IMR-90 (cell line): ENCODE results near the gene TRIP4. TPM values are rescaled to one million over a fixed set of nuclear protein-coding genes. Genes with fewer than 3 reads are reported as not detected.

ENCODE experiments used
- ATAC-seq: fragments of 200-7000 bp; cut with Tn5 transposase; 2 replicates; pipeline ENCODE4 v1.9.1; 2020; ENCODE audit warnings: low read depth, mild to moderate bottlenecking, moderate library complexity
- BruUV-seq: library from RNA; stranded (reverse); fragments of 400-500 nt; replicated peaks from 2 replicates; lab custom pipeline; 2021; lab: Mats Ljungman, UMichigan
- CTCF ChIA-PET: fragments of 300-600 bp; formaldehyde crosslinking; extraction: SDS; loops from one replicate; lab custom pipeline; 2021; ENCODE audit warnings: antibody characterized with exemption; lab: Yijun Ruan, JAX
- POLR2A ChIA-PET: fragments of 300-600 bp; sonication (Branson Sonifier 250); formaldehyde crosslinking; loops from one replicate; lab custom pipeline; 2022; ENCODE audit warnings: antibody characterized with exemption; ENCODE audit not compliant: unreplicated experiment; lab: Charles Lee
- DNase-seq: peaks from one replicate; pipeline ENCODE4 v3.0.0; 2013
- H2AFZ ChIP-seq: replicated peaks from 2 replicates; pipeline ENCODE3; 2013; ENCODE audit warnings: low read length, mild to moderate bottlenecking; ENCODE audit not compliant: poor library complexity
- H2AK5ac ChIP-seq: 2 replicates; pipeline ENCODE4 v1.6.1; 2013; ENCODE audit warnings: low read depth, low read length, inconsistent platforms
- H2AK9ac ChIP-seq: replicated peaks from 2 replicates; pipeline ENCODE3; 2013; ENCODE audit warnings: mild to moderate bottlenecking, low read depth, low read length, moderate library complexity; ENCODE audit not compliant: poor library complexity
- H2BK120ac ChIP-seq: 2 replicates; pipeline ENCODE4 v1.6.1; 2013; ENCODE audit warnings: low read depth, low read length, inconsistent platforms
- H2BK15ac ChIP-seq: 3 replicates; pipeline ENCODE4 v1.6.1; 2013; ENCODE audit warnings: low read depth, low read length, inconsistent platforms
- H2BK20ac ChIP-seq: 2 replicates; pipeline ENCODE4 v1.6.1; 2013; ENCODE audit warnings: low read depth, mild to moderate bottlenecking, inconsistent platforms, low read length, moderate library complexity
- H2BK5ac ChIP-seq: 2 replicates; pipeline ENCODE4 v1.6.1; 2013; ENCODE audit warnings: mild to moderate bottlenecking, low read depth, low read length, inconsistent platforms; ENCODE audit not compliant: poor library complexity, severe bottlenecking
- H3K14ac ChIP-seq: replicated peaks from 2 replicates; pipeline ENCODE4 v1.6.1; 2013; ENCODE audit warnings: low read depth, low read length, inconsistent platforms
- H3K18ac ChIP-seq: 2 replicates; pipeline ENCODE4 v1.6.1; 2013; ENCODE audit warnings: low read depth, low read length, control low read depth
- H3K23ac ChIP-seq: 2 replicates; pipeline ENCODE4 v1.6.1; 2013; ENCODE audit warnings: low read depth, low read length, inconsistent platforms
- H3K27ac ChIP-seq: 2 replicates; pipeline ENCODE4 v1.5.1; 2013; ENCODE audit warnings: mild to moderate bottlenecking, control low read depth, low read length; ENCODE audit not compliant: insufficient read depth
- H3K27me3 ChIP-seq: 2 replicates; pipeline ENCODE4 v1.6.1; 2013; ENCODE audit warnings: low read length; ENCODE audit not compliant: control insufficient read depth, insufficient read depth
- H3K36me3 ChIP-seq: 2 replicates; pipeline ENCODE4 v1.6.1; 2013; ENCODE audit warnings: low read length, mixed read lengths; ENCODE audit not compliant: control insufficient read depth, insufficient read depth
- H3K4ac ChIP-seq: 2 replicates; pipeline ENCODE4 v1.6.1; 2013; ENCODE audit warnings: low read depth, low read length, inconsistent platforms
- H3K4me1 ChIP-seq: 2 replicates; pipeline ENCODE4 v1.6.1; 2013; ENCODE audit warnings: low read length, mixed read lengths; ENCODE audit not compliant: control insufficient read depth, insufficient read depth
- H3K4me2 ChIP-seq: 2 replicates; pipeline ENCODE4 v1.6.1; 2013; ENCODE audit warnings: low read depth, mild to moderate bottlenecking, control low read depth, low read length, moderate library complexity
- H3K4me3 ChIP-seq: 2 replicates; pipeline ENCODE4 v1.5.1; 2013; ENCODE audit warnings: low read depth, mild to moderate bottlenecking, control low read depth, low read length, moderate library complexity; ENCODE audit not compliant: insufficient read depth
- H3K56ac ChIP-seq: 2 replicates; pipeline ENCODE4 v1.6.1; 2013; ENCODE audit warnings: low read length, inconsistent platforms; ENCODE audit not compliant: insufficient read depth; ENCODE audit errors: extremely low read depth
- H3K79me1 ChIP-seq, 2 experiments: 2 replicates each; pipeline ENCODE4 v1.6.1; 2013; ENCODE audit warnings: low read length in 2 of 2, inconsistent platforms in 1 of 2, low read depth in 1 of 2
- H3K9ac ChIP-seq: 2 replicates; pipeline ENCODE4 v1.6.1; 2013; ENCODE audit warnings: low read depth, low read length, control low read depth
- H3K9me1 ChIP-seq: 2 replicates; pipeline ENCODE4 v1.6.1; 2013; ENCODE audit warnings: low read length, inconsistent platforms; ENCODE audit not compliant: insufficient read depth
- H3K9me3 ChIP-seq: 2 replicates; pipeline ENCODE4 v1.6.1; 2013; ENCODE audit warnings: low read length; ENCODE audit not compliant: control insufficient read depth, insufficient read depth
- H4K20me1 ChIP-seq: 2 replicates; pipeline ENCODE4 v1.6.1; 2013; ENCODE audit warnings: low read length, inconsistent platforms; ENCODE audit not compliant: insufficient read depth
- H4K5ac ChIP-seq: 2 replicates; pipeline ENCODE4 v1.6.1; 2013; ENCODE audit warnings: mild to moderate bottlenecking, low read depth, low read length, control low read depth
- H4K8ac ChIP-seq, 2 experiments: 2 replicates each; pipeline ENCODE4 v1.6.1; 2013; ENCODE audit warnings: low read depth in 2 of 2, low read length in 2 of 2, control low read depth in 1 of 2, inconsistent platforms in 1 of 2
- H4K91ac ChIP-seq: 2 replicates; pipeline ENCODE4 v1.6.1; 2013; ENCODE audit warnings: low read depth, low read length, inconsistent platforms; ENCODE audit not compliant: insufficient read depth
- BHLHE40 ChIP-seq: fragments of 150-350 bp; IDR thresholded peaks from 2 replicates; pipeline ENCODE4 v1.6.1; 2016; ENCODE audit warnings: mild to moderate bottlenecking, low read depth, low read length
- CEBPB ChIP-seq: IDR thresholded peaks from 2 replicates; pipeline ENCODE4 v1.6.1; 2012; ENCODE audit warnings: low read depth, low read length, improper control_type of control experiment
- CHD1 ChIP-seq: IDR thresholded peaks from 2 replicates; pipeline ENCODE4 v1.6.1; 2012; ENCODE audit warnings: low read depth, low read length, improper control_type of control experiment
- ELK1 ChIP-seq: fragments of 150-350 bp; IDR thresholded peaks from 2 replicates; pipeline ENCODE4 v1.6.1; 2016; ENCODE audit warnings: low read depth, mild to moderate bottlenecking, low read length, moderate library complexity, borderline replicate concordance
- MXI1 ChIP-seq: IDR thresholded peaks from 2 replicates; pipeline ENCODE4 v1.6.1; 2012; ENCODE audit warnings: low read depth, mild to moderate bottlenecking, low read length, moderate library complexity, borderline replicate concordance
- SMC3 ChIP-seq: fragments of 150-350 bp; IDR thresholded peaks from 2 replicates; pipeline ENCODE4 v1.6.1; 2016; ENCODE audit warnings: low read depth, mild to moderate bottlenecking, antibody characterized with exemption, low read length, moderate library complexity
- USF2 ChIP-seq: fragments of 150-350 bp; IDR thresholded peaks from 2 replicates; pipeline ENCODE4 v1.6.1; 2017; ENCODE audit warnings: mild to moderate bottlenecking, antibody characterized with exemption, low read length, low read depth
- WGBS, 2 experiments: methylation state at CpG; one replicate each; pipeline versions ENCODE4 v1.1.5 to v1.1.7; 2013; ENCODE audit warnings: missing lambda C conversion rate in 2 of 2; ENCODE audit not compliant: insufficient read length in 1 of 2; ENCODE audit errors: extremely low coverage in 2 of 2; 5-methylcytosine and 5-hydroxymethylcytosine counted together
- dilution Hi-C: fragments of 300-500 bp; cut with HindIII; formaldehyde crosslinking; loops from one replicate; pipeline ENCODE4 v1.14.3; 2018; ENCODE audit warnings: low sequenced_read_pairs; ENCODE audit not compliant: unreplicated experiment
- in situ Hi-C: fragments of 300-500 bp; cut with MboI; formaldehyde crosslinking; loops from 3 replicates; pipeline ENCODE4 v1.14.3; 2019; ENCODE audit warnings: low sequenced_read_pairs, inconsistent platforms, mixed read lengths
- intact Hi-C: fragments of 100-400 bp; cut with micrococcal nuclease; formaldehyde crosslinking; loops from 2 replicates; pipeline ENCODE4 v1.10.0; 2022
- polyA plus RNA-seq, 3 experiments: library from polyadenylated mRNA; depleted of rRNA; stranded (reverse); fragments of >200 nt; gene quantifications; 2 replicates each; pipeline ENCODE4 v1.2.3, GENCODE V29; 2012; ENCODE audit warnings: low replicate concordance in 1 of 3
- total RNA-seq: library from RNA; depleted of rRNA; stranded (reverse); fragments of >200 nt; gene quantifications from 2 replicates; pipeline ENCODE4 v1.2.3, GENCODE V29; 2012

Gene TRIP4
- total and polyA plus RNA-seq, 2 of the 4 experiments (the other 2 are of a cell fraction): 13.1 to 19.4 TPM

GRCh38 chr15:64361259-64361658, 26.4 kb upstream of the TRIP4 start:
- Histone ChIP-seq H3K9me1 (no peaks in the 10 kb centered on the region), H3K4ac (no peak overlapping the region), H2AFZ (no peak overlapping the region), H4K91ac (no peak overlapping the region), H3K14ac (no peak overlapping the region), H4K8ac (no peak overlapping the region), H2AK5ac (no peak overlapping the region), H2BK5ac (no peak overlapping the region), H4K5ac (no peak overlapping the region), H3K36me3 (peaks cover 1% of the 10 kb centered on the region; the same call in 1 of the 2 replicates), H4K20me1 (no peaks in the 10 kb centered on the region), H2BK20ac (no peak overlapping the region), H3K9me3 (no peaks in the 10 kb centered on the region), H3K18ac (no peak overlapping the region), H2BK15ac (no peak overlapping the region), H3K4me3 (no peak overlapping the region), H3K23ac (no peak overlapping the region), H2BK120ac (no peak overlapping the region), H3K4me1 (0 out of 2 replicates have a peak, but pooled peaks cover 2% of the 10 kb centered on the region), H3K56ac (no peak overlapping the region), H3K27ac (no peak overlapping the region), H3K4me2 (no peak overlapping the region), H3K79me1 (no peaks in the 10 kb centered on the region; a peak in 1 of 4 replicates), H3K27me3 (no peaks in the 10 kb centered on the region), H2AK9ac (no peak overlapping the region), H3K9ac (no peak overlapping the region)
- ChIA-PET CTCF (no interaction called here), POLR2A (interaction anchor here (0.6 kb wide), 1 partner anchor 216 kb away, joined by 3 read pairs; no protein-coding TSS in a partner anchor)
- ATAC-seq (no peak), DNase-seq (no peak)
- no peak for TF ChIP-seq CHD1
- no peak for TF ChIP-seq USF2
- TF ChIP-seq CEBPB: no peak
- no peak for TF ChIP-seq ELK1
- TF ChIP-seq SMC3: no peak
- TF ChIP-seq MXI1: no peak
- TF ChIP-seq BHLHE40: no peak
- in situ Hi-C loops: no loop called here
- no TSS peak for BruUV-seq
- intact Hi-C loops: no loop called here
- dilution Hi-C loops: no loop called here
- WGBS, 2 experiments: no CpG with 5 or more reads among the region's 4 CpGs
